HepG2 (cell line): ENCODE measurements around the gene NT5DC1. TPM values are rescaled to one million over a fixed set of nuclear protein-coding genes. Genes with fewer than 3 reads are reported as not detected.

Experiments
- ETV6 ChIP-seq: sonication (generic); formaldehyde crosslinking; conservative IDR thresholded peaks from 2 replicates; pipeline ENCODE4 v1.4.0; 2020; ENCODE audit warnings: missing genetic modification reagents
- EZH2 ChIP-seq: conservative IDR thresholded peaks from 2 replicates; pipeline ENCODE4 v1.6.1; 2012; ENCODE audit warnings: mild to moderate bottlenecking, low read depth, low read length, moderate library complexity
- GPN1 ChIP-seq: sonication (generic); formaldehyde crosslinking; IDR thresholded peaks from 2 replicates; pipeline ENCODE4 v1.5.1; 2020; ENCODE audit warnings: missing genetic modification reagents, borderline replicate concordance
- JUNB ChIP-seq: sonication (generic); formaldehyde crosslinking; IDR thresholded peaks from 2 replicates; pipeline ENCODE4 v1.8.0; 2022; ENCODE audit warnings: missing genetic modification reagents, mild to moderate bottlenecking, borderline replicate concordance
- KAT2B ChIP-seq: fragments of 150-350 bp; IDR thresholded peaks from 2 replicates; pipeline ENCODE4 v1.6.1; 2014; ENCODE audit warnings: low read depth, low read length, borderline replicate concordance
- MAFK ChIP-seq, 2 experiments: IDR thresholded peaks in 1 of 2; conservative IDR thresholded peaks in 1 of 2; 2 replicates each; pipeline ENCODE4 v1.6.1; 2011; ENCODE audit warnings: improper control_type of control experiment in 2 of 2, low read length in 2 of 2
- NFIB ChIP-seq: sonication (generic); formaldehyde crosslinking; IDR thresholded peaks from 2 replicates; pipeline ENCODE4 v1.9.0; 2021; ENCODE audit warnings: missing genetic modification reagents, mild to moderate bottlenecking, borderline replicate concordance
- PAX8 ChIP-seq: sonication (generic); formaldehyde crosslinking; IDR thresholded peaks from 2 replicates; pipeline ENCODE4 v1.8.0; 2022; ENCODE audit warnings: mild to moderate bottlenecking, missing genetic modification reagents, borderline replicate concordance
- RAD51 ChIP-seq: fragments of 450-650 bp; IDR thresholded peaks from 2 replicates; pipeline ENCODE4 v1.6.1; 2016; ENCODE audit warnings: borderline replicate concordance
- SNAPC2 ChIP-seq: sonication (generic); formaldehyde crosslinking; IDR thresholded peaks from 2 replicates; pipeline ENCODE4 v1.8.1; 2022; ENCODE audit warnings: mild to moderate bottlenecking, missing genetic modification reagents
- SOX5 ChIP-seq: IDR thresholded peaks from 2 replicates; pipeline ENCODE4 v1.6.1; 2016; ENCODE audit warnings: borderline replicate concordance
- ZBTB26 ChIP-seq: IDR thresholded peaks from 2 replicates; pipeline ENCODE4 v1.6.1; 2016; ENCODE audit warnings: missing compliant biosample characterization, missing genetic modification reagents, borderline replicate concordance
- ZNF124 ChIP-seq: sonication (generic); formaldehyde crosslinking; IDR thresholded peaks from 2 replicates; pipeline ENCODE4 v1.4.0; 2020; ENCODE audit warnings: missing genetic modification reagents
- ZNF138 ChIP-seq: sonication (generic); formaldehyde crosslinking; IDR thresholded peaks from 2 replicates; pipeline ENCODE4 v1.5.0; 2020; ENCODE audit warnings: mild to moderate bottlenecking, low read depth, missing genetic modification reagents
- ZNF232 ChIP-seq: sonication (generic); formaldehyde crosslinking; IDR thresholded peaks from 2 replicates; pipeline ENCODE4 v1.4.0; 2020; ENCODE audit warnings: missing genetic modification reagents, borderline replicate concordance
- ZNF652 ChIP-seq: IDR thresholded peaks from 2 replicates; pipeline ENCODE4 v1.6.1; 2016; ENCODE audit warnings: low read depth, borderline replicate concordance
- ZSCAN31 ChIP-seq: sonication (generic); formaldehyde crosslinking; IDR thresholded peaks from 2 replicates; pipeline ENCODE4 v1.5.0; 2020; ENCODE audit warnings: low read depth, mild to moderate bottlenecking, missing genetic modification reagents
- polyA plus RNA-seq, 8 experiments: library from polyadenylated mRNA; depleted of rRNA in 3 of 8; stranded (reverse) in 7 of 8; unstranded in 1 of 8; fragments of >200 nt; fragmentation: Illumina TruSeq in 4 of 8; extraction: Trizol in 4 of 8; gene quantifications; 2 replicates each; pipeline versions ENCODE4 v1.2.1 to v1.2.3, GENCODE V29; 2011 to 2016; ENCODE audit warnings: low read depth in 4 of 8, missing spikeins in 1 of 8, mixed read lengths in 1 of 8; ENCODE audit not compliant: insufficient read depth in 1 of 8
- total RNA-seq, 5 experiments: library from RNA; depleted of rRNA; stranded (reverse); fragments of >200 nt; fragmentation: Illumina TruSeq; extraction: Trizol; gene quantifications; 2 replicates each; pipeline ENCODE4 v1.2.3, GENCODE V29; 2016; ENCODE audit warnings: low read depth in 1 of 5
- TF ChIP-seq, protein P1 (sequence below): sonication (generic); formaldehyde crosslinking; IDR thresholded peaks from 2 replicates; pipeline ENCODE4 v1.8.1; 2023; ENCODE audit warnings: missing genetic modification reagents, mild to moderate bottlenecking, borderline replicate concordance
- TF ChIP-seq, protein P2 (sequence below): sonication (generic); IDR thresholded peaks from 2 replicates; pipeline ENCODE4 v1.6.1; 2016; ENCODE audit warnings: low read depth, borderline replicate concordance
- TF ChIP-seq, protein P3 (sequence below), 2 experiments: sonication (generic) in 1 of 2; formaldehyde crosslinking in 1 of 2; IDR thresholded peaks; 2 replicates each; pipeline versions ENCODE4 v1.4.0 to v1.6.1; 2016 to 2020; ENCODE audit warnings: borderline replicate concordance in 1 of 2, low read depth in 1 of 2, mild to moderate bottlenecking in 1 of 2, missing genetic modification reagents in 1 of 2
- TF ChIP-seq, protein P4 (sequence below): sonication (generic); formaldehyde crosslinking; IDR thresholded peaks from 2 replicates; pipeline ENCODE4 v1.5.1; 2020; ENCODE audit warnings: missing genetic modification reagents, mild to moderate bottlenecking, borderline replicate concordance

The NT5DC1 gene
- total and polyA plus RNA-seq, 2 of the 13 experiments (the other 11 are each of a cell fraction or from before 2014, with no cell fraction given), result 27.0 to 56.1 TPM

DNA sequence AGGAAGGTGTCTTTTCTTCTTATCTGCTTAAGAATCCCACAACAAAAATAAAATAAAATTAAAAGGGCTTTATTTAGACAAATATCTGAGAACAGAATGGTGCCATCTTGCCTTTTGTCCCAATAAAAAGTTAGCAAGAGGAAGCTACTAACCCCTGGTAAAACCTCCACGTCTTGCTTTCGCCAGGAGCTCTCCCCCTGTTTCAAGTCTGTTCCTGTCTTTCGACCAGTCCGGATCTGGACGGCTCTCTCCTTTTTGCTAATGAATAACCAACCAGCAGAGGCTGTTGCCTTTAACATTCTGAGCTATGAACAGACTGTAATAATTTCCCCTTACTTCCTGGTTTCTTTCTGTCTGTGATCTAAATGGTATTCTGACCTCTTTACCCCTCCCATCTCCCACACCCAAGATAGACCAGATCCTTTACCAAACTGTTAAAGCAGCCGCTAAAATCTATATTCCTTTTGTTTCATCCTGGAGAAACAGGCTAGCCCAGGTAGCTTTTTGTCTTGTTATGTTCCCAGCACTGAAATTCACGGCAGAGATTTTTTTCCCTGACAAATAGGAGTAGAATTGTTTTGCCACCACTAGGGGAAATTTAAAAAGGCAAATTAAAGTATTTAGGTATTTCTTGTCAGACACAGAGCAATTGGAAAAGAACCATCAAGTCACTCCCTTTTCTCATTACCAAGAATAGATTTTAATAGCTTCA lies 39.9 kb upstream of the NT5DC1 start, which contains the start of gene FRK (continued):
- TF ChIP-seq, protein P1, sequence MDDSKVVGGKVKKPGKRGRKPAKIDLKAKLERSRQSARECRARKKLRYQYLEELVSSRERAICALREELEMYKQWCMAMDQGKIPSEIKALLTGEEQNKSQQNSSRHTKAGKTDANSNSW (CRISPR knock-in tag), result no peak
- peak; percentile 26; the same call in 1 of the 2 replicates for TF ChIP-seq ZNF124
- TF ChIP-seq ZNF138, result no peak
- peak; percentile 71 for TF ChIP-seq ZSCAN31 (CRISPR knock-in tag)
- no peak for TF ChIP-seq PAX8 (CRISPR knock-in tag)
- TF ChIP-seq, protein P2, sequence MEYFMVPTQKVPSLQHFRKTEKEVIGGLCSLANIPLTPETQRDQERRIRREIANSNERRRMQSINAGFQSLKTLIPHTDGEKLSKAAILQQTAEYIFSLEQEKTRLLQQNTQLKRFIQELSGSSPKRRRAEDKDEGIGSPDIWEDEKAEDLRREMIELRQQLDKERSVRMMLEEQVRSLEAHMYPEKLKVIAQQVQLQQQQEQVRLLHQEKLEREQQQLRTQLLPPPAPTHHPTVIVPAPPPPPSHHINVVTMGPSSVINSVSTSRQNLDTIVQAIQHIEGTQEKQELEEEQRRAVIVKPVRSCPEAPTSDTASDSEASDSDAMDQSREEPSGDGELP, result no peak
- TF ChIP-seq SNAPC2, result no peak
- TF ChIP-seq MAFK (conservative IDR thresholded peaks at IDR 0.05 in 1 of 2, IDR thresholded peaks at IDR 0.05 in 1 of 2; ENCODE audit: low read length in 2 of 2), result no peak
- no peak for TF ChIP-seq ZNF652 (CRISPR knock-in tag)
- no peak for TF ChIP-seq RAD51
- TF ChIP-seq, protein P3, sequence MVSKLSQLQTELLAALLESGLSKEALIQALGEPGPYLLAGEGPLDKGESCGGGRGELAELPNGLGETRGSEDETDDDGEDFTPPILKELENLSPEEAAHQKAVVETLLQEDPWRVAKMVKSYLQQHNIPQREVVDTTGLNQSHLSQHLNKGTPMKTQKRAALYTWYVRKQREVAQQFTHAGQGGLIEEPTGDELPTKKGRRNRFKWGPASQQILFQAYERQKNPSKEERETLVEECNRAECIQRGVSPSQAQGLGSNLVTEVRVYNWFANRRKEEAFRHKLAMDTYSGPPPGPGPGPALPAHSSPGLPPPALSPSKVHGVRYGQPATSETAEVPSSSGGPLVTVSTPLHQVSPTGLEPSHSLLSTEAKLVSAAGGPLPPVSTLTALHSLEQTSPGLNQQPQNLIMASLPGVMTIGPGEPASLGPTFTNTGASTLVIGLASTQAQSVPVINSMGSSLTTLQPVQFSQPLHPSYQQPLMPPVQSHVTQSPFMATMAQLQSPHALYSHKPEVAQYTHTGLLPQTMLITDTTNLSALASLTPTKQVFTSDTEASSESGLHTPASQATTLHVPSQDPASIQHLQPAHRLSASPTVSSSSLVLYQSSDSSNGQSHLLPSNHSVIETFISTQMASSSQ (IDR thresholded peaks at IDR 0.05; ENCODE audit: low read depth), result peak; percentile 87
- TF ChIP-seq, protein P3 (CRISPR knock-in tag; IDR thresholded peaks at IDR 0.05; ENCODE audit: borderline replicate concordance), result peak; percentile 54; the same call in 1 of the 2 replicates
- TF ChIP-seq EZH2, result no peak
- no peak for TF ChIP-seq JUNB
- peak; percentile 55; the same call in 1 of the 2 replicates for TF ChIP-seq SOX5 (CRISPR knock-in tag)
- TF ChIP-seq ZNF232 (CRISPR knock-in tag), result no peak
- 0 out of 2 replicates have a peak, but pooled peaks have one; percentile 2 for TF ChIP-seq ZBTB26 (CRISPR knock-in tag)
- TF ChIP-seq ETV6 (CRISPR knock-in tag), result no peak
- no peak for TF ChIP-seq NFIB
- TF ChIP-seq GPN1 (CRISPR knock-in tag), result no peak
- TF ChIP-seq, protein P4, sequence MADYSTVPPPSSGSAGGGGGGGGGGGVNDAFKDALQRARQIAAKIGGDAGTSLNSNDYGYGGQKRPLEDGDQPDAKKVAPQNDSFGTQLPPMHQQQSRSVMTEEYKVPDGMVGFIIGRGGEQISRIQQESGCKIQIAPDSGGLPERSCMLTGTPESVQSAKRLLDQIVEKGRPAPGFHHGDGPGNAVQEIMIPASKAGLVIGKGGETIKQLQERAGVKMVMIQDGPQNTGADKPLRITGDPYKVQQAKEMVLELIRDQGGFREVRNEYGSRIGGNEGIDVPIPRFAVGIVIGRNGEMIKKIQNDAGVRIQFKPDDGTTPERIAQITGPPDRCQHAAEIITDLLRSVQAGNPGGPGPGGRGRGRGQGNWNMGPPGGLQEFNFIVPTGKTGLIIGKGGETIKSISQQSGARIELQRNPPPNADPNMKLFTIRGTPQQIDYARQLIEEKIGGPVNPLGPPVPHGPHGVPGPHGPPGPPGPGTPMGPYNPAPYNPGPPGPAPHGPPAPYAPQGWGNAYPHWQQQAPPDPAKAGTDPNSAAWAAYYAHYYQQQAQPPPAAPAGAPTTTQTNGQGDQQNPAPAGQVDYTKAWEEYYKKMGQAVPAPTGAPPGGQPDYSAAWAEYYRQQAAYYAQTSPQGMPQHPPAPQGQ (CRISPR knock-in tag), result no peak
- no peak for TF ChIP-seq KAT2B
